ENCODE data around the gene STON2.
"Not testable (repeated sequence)": the region's sequence is repeated elsewhere in the genome, so short reads cannot be mapped to it uniquely, and the experiment has no call there.

Gene STON2

GRCh38 chr14:81385419-81385818, 14.7 kb downstream of the STON2 start:
- TF ChIP-seq CTCF (IDR thresholded peaks at IDR 0.05; ENCODE audit: unreplicated experiment in 3 of 3) = no peak
- no peaks in the 10 kb centered on the region for H3K27me3 Mint-ChIP-seq (ENCODE audit: low read depth)
- H3K4me3 Mint-ChIP-seq = no peak overlapping the region
- H3K9me3 Mint-ChIP-seq = peaks cover 2% of the 10 kb centered on the region
- H3K36me3 Mint-ChIP-seq (ENCODE audit: low read depth) = peaks cover 9% of the 10 kb centered on the region
- peak overlapping the region; percentile 88 to 97 (median 95) for H3K27ac Mint-ChIP-seq
- peaks cover 15% of the 10 kb centered on the region for H3K4me1 Mint-ChIP-seq

GRCh38 chr14:81384900-81385299, 15.2 kb downstream of the STON2 start:
- Mint-ChIP-seq H3K27ac (peak overlapping the region; percentile 88 to 97 (median 95)), H3K9me3 (peaks cover 5% of the 10 kb centered on the region), H3K36me3 (ENCODE audit: low read depth) (peaks cover 14% of the 10 kb centered on the region), H3K4me1 (peaks cover 15% of the 10 kb centered on the region), H3K27me3 (ENCODE audit: low read depth) (no peaks in the 10 kb centered on the region), H3K4me3 (peak overlapping the region in 1 of 3 experiments; percentile 37)
- no peak for TF ChIP-seq CTCF (IDR thresholded peaks at IDR 0.05; ENCODE audit: unreplicated experiment in 3 of 3)

- H3K4me3 Mint-ChIP-seq = peak overlapping the region in 1 of 3 experiments; percentile 46
- no peaks in the 10 kb centered on the region for H3K27me3 Mint-ChIP-seq (ENCODE audit: low read depth)
- peaks cover 15% of the 10 kb centered on the region for H3K4me1 Mint-ChIP-seq
- peaks cover 14% of the 10 kb centered on the region for H3K9me3 Mint-ChIP-seq
- TF ChIP-seq CTCF (IDR thresholded peaks at IDR 0.05; ENCODE audit: unreplicated experiment in 3 of 3) = no peak
- peaks cover 23% of the 10 kb centered on the region for H3K36me3 Mint-ChIP-seq (ENCODE audit: low read depth)
- peak overlapping the region; percentile 54 to 88 (median 60) for H3K27ac Mint-ChIP-seq
Measured at GRCh38 chr14:81382517-81383225, 17.5 kb downstream of the STON2 start.

- Mint-ChIP-seq H3K9me3 (peaks cover 14% of the 10 kb centered on the region), H3K36me3 (ENCODE audit: low read depth) (peaks cover 23% of the 10 kb centered on the region)
- not testable (repeated sequence) for H3K27me3 Mint-ChIP-seq (ENCODE audit: low read depth); H3K27ac Mint-ChIP-seq; H3K4me3 Mint-ChIP-seq; H3K4me1 Mint-ChIP-seq
Measured at GRCh38 chr14:81380009-81380408, 20.1 kb downstream of the STON2 start.

- no peaks in the 10 kb centered on the region for H3K36me3 Mint-ChIP-seq (ENCODE audit: low read depth)
- TF ChIP-seq CTCF (IDR thresholded peaks at IDR 0.05; ENCODE audit: unreplicated experiment in 3 of 3) = no peak
- no peak overlapping the region for H3K27ac Mint-ChIP-seq
- H3K4me3 Mint-ChIP-seq = no peak overlapping the region
- H3K27me3 Mint-ChIP-seq (ENCODE audit: low read depth) = no peaks in the 10 kb centered on the region
- no peaks in the 10 kb centered on the region for H3K9me3 Mint-ChIP-seq
- no peaks in the 10 kb centered on the region for H3K4me1 Mint-ChIP-seq
Measured at GRCh38 chr14:81371802-81372201, 28.3 kb downstream of the STON2 start.

- no peaks in the 10 kb centered on the region for H3K36me3 Mint-ChIP-seq (ENCODE audit: low read depth)
- H3K9me3 Mint-ChIP-seq = no peaks in the 10 kb centered on the region
- H3K27ac Mint-ChIP-seq = peak overlapping the region in 1 of 3 experiments; percentile 7
- H3K4me3 Mint-ChIP-seq = no peak overlapping the region
- H3K4me1 Mint-ChIP-seq = peaks cover 23% of the 10 kb centered on the region
- no peak for TF ChIP-seq CTCF (IDR thresholded peaks at IDR 0.05; ENCODE audit: unreplicated experiment in 3 of 3)
- H3K27me3 Mint-ChIP-seq (ENCODE audit: low read depth) = no peaks in the 10 kb centered on the region
Measured at GRCh38 chr14:81367563-81367962, 32.6 kb downstream of the STON2 start.
